Right hindlimb (tissue), 1 donor: ENCODE measurements around the gene PTPRD.

ENCODE experiments used
- DNase-seq: peaks from one replicate; pipeline ENCODE4 v3.0.0-alpha.2; 2018

PTPRD gene

GRCh38 chr9:10045598-10045997 is 567.2 kb downstream of the PTPRD start:
- DNase-seq = no peak

- DNase-seq = no peak
These were observed 571.0 kb downstream of the PTPRD start for GRCh38 chr9:10041726-10042229.

GRCh38 chr9:10036095-10036494 is 576.7 kb downstream of the PTPRD start:
- no peak for DNase-seq

GRCh38 chr9:10032166-10032565 is 580.6 kb downstream of the PTPRD start:
- DNase-seq = no peak

GRCh38 chr9:10026443-10026984 is 586.3 kb downstream of the PTPRD start:
- DNase-seq = no peak

- DNase-seq = no peak
These were observed 597.0 kb downstream of the PTPRD start for GRCh38 chr9:10015755-10016154.

GRCh38 chr9:10014889-10015288 is 597.9 kb downstream of the PTPRD start:
- DNase-seq = no peak

GRCh38 chr9:10009401-10009800 is 603.4 kb downstream of the PTPRD start:
- no peak for DNase-seq

GRCh38 chr9:10008101-10008799 is 604.6 kb downstream of the PTPRD start:
- no peak for DNase-seq

GRCh38 chr9:10007356-10007755 is 605.4 kb downstream of the PTPRD start:
- no peak for DNase-seq

- DNase-seq = no peak
These were observed 607.6 kb downstream of the PTPRD start for GRCh38 chr9:10005206-10005605.

- DNase-seq = no peak
These were observed 609.8 kb downstream of the PTPRD start for GRCh38 chr9:10003047-10003446.

GRCh38 chr9:10000669-10001068 is 612.1 kb downstream of the PTPRD start:
- no peak for DNase-seq

- no peak for DNase-seq
These were observed 614.1 kb downstream of the PTPRD start for GRCh38 chr9:9998491-9999287.

- no peak for DNase-seq
These were observed 615.2 kb downstream of the PTPRD start for GRCh38 chr9:9997585-9997984.

- DNase-seq = no peak
These were observed 616.5 kb downstream of the PTPRD start for GRCh38 chr9:9996259-9996658.

GRCh38 chr9:9992936-9993335 is 619.9 kb downstream of the PTPRD start:
- no peak for DNase-seq

- no peak for DNase-seq
These were observed 639.7 kb downstream of the PTPRD start for GRCh38 chr9:9973062-9973461.

- DNase-seq = no peak
These were observed 642.3 kb downstream of the PTPRD start for GRCh38 chr9:9970514-9970913.

GRCh38 chr9:9963841-9964240 is 649.0 kb downstream of the PTPRD start:
- DNase-seq = no peak

- no peak for DNase-seq
These were observed 650.9 kb downstream of the PTPRD start for GRCh38 chr9:9961934-9962333.

- no peak for DNase-seq
These were observed 651.3 kb downstream of the PTPRD start for GRCh38 chr9:9961487-9961886.

- no peak for DNase-seq
These were observed 661.1 kb downstream of the PTPRD start for GRCh38 chr9:9951556-9952160.

- DNase-seq = no peak
These were observed 662.0 kb downstream of the PTPRD start for GRCh38 chr9:9950813-9951212.
